Neuron (in vitro differentiated cells): Measurements from ENCODE around the gene ECEL1.

ENCODE experiments used
- H2AFZ ChIP-seq: one replicate; pipeline ENCODE4 v1.6.1; 2013; ENCODE audit warnings: low read depth, mild to moderate bottlenecking, inconsistent platforms, low read length, moderate library complexity
- H3K27me3 ChIP-seq: one replicate; pipeline ENCODE4 v1.6.1; 2013; ENCODE audit warnings: low read length; ENCODE audit not compliant: insufficient read depth
- H3K36me3 ChIP-seq: one replicate; pipeline ENCODE4 v1.6.1; 2013; ENCODE audit warnings: low read length; ENCODE audit not compliant: insufficient read depth
- H3K4me1 ChIP-seq: one replicate; pipeline ENCODE4 v1.6.1; 2013; ENCODE audit warnings: low read length; ENCODE audit not compliant: insufficient read depth
- H3K4me3 ChIP-seq: 2 replicates; pipeline ENCODE4 v1.5.1; 2013; ENCODE audit warnings: mild to moderate bottlenecking, low read length, moderate library complexity
- H3K9me3 ChIP-seq: one replicate; pipeline ENCODE4 v1.6.1; 2013; ENCODE audit warnings: low read length

ECEL1 gene

GRCh38 chr2:232501794-232502390, 14.3 kb upstream of the ECEL1 start:
- Histone ChIP-seq H3K27me3 (peaks cover 72% of the 10 kb centered on the region), H3K36me3 (no peaks in the 10 kb centered on the region), H3K4me1 (peaks cover 37% of the 10 kb centered on the region)

DNA sequence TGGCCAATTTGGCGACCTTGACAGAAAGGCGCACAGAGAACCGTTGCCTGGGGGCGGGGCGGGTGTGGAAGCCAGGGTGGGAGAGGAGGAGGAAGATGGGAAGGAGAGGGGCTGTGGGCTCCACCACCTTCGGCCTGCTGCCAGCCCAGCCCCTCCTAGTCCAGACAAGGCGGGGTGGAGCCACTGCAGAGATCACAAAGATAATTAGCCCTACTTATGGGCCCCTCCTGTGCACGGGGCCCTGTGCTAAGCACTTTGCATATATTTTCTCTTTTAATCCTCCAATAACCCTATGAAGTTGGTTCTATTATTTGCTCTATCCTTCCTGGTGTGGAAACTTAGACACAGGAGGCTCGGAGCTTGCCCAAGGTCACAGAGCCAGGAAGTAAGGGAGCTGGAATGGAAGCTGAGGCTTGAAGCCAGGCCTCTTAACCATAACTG, 13.7 kb upstream of the ECEL1 start:
- Histone ChIP-seq H3K36me3 (no peaks in the 10 kb centered on the region), H2AFZ (no peak overlapping the region), H3K9me3 (no peaks in the 10 kb centered on the region), H3K27me3 (peaks cover 67% of the 10 kb centered on the region), H3K4me3 (no peak overlapping the region), H3K4me1 (peaks cover 32% of the 10 kb centered on the region)

More at GRCh38 chr2:232501794-232502390, 14.3 kb upstream of the ECEL1 start:
- Histone ChIP-seq H3K9me3 (no peaks in the 10 kb centered on the region), H3K4me3 (no peak overlapping the region), H2AFZ (no peak overlapping the region)

- H3K4me1 ChIP-seq, result peaks cover 17% of the 10 kb centered on the region
- no peak overlapping the region for H2AFZ ChIP-seq
Observed at GRCh38 chr2:232498452-232498851, 10.8 kb upstream of the ECEL1 start.

DNA sequence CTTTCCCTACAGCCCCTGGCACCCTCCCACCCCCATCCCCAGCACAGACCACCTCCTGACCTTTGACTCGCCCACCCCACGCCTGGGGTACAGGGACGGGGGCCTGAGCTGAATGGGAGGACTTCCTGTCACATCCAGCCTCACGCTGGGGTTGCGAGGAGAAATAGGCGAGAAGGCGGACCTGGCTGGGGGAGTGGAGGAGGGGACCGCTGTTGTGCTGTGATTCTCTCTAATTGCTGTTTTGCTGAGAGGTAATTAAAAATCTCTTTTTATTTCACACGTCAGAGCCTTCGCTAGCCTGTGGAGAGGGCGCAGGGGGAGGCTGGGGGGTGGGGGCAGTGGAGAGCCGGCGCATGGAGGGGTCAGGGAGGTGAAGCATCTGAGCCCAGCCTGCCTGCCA, 9.7 kb upstream of the ECEL1 start:
- H3K4me1 ChIP-seq, result peaks cover 8% of the 10 kb centered on the region
- H3K9me3 ChIP-seq, result no peaks in the 10 kb centered on the region

More at GRCh38 chr2:232498452-232498851, 10.8 kb upstream of the ECEL1 start:
- Histone ChIP-seq H3K4me3 (no peak overlapping the region), H3K27me3 (peaks cover 61% of the 10 kb centered on the region), H3K36me3 (no peaks in the 10 kb centered on the region), H3K9me3 (no peaks in the 10 kb centered on the region)

GRCh38 chr2:232496501-232497270, 9.1 kb upstream of the ECEL1 start:
- H2AFZ ChIP-seq, result no peak overlapping the region
- peaks cover 2% of the 10 kb centered on the region for H3K4me1 ChIP-seq
- H3K27me3 ChIP-seq, result peaks cover 65% of the 10 kb centered on the region
- H3K4me3 ChIP-seq, result no peak overlapping the region
- no peaks in the 10 kb centered on the region for H3K9me3 ChIP-seq
- H3K36me3 ChIP-seq, result no peaks in the 10 kb centered on the region

More for the DNA sequence above, 9.7 kb upstream of the ECEL1 start:
- Histone ChIP-seq H3K27me3 (peaks cover 66% of the 10 kb centered on the region), H3K4me3 (no peak overlapping the region), H3K36me3 (no peaks in the 10 kb centered on the region), H2AFZ (no peak overlapping the region)

DNA sequence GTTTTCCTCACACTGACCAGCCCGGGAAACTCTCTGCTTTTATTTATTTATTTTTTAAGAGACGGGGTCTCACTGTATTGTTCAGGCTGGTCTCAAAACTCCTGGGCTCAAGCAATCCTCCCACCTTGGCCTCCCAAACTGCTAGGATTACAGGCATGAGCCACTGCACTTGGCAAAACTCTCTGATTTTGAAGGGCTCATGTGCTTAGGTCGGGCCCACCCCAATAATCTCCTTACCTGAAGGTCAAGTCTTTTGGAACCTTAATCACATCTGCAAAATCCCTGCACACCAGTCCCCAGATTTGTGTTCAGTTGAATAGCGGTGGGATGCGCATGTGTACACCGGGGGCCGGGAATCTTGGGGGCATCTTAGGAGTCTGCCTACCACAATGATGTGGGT, 7.7 kb upstream of the ECEL1 start:
- peaks cover 67% of the 10 kb centered on the region for H3K27me3 ChIP-seq
- no peaks in the 10 kb centered on the region for H3K9me3 ChIP-seq
- no peak overlapping the region for H3K4me3 ChIP-seq
- peaks cover 2% of the 10 kb centered on the region for H3K4me1 ChIP-seq
- H3K36me3 ChIP-seq, result no peaks in the 10 kb centered on the region
- H2AFZ ChIP-seq, result no peak overlapping the region

- Histone ChIP-seq H3K4me1 (peaks cover 4% of the 10 kb centered on the region), H3K36me3 (no peaks in the 10 kb centered on the region), H3K27me3 (peaks cover 69% of the 10 kb centered on the region), H3K9me3 (no peaks in the 10 kb centered on the region), H2AFZ (no peak overlapping the region), H3K4me3 (no peak overlapping the region)
Observed at GRCh38 chr2:232494542-232494941, 6.9 kb upstream of the ECEL1 start.

DNA sequence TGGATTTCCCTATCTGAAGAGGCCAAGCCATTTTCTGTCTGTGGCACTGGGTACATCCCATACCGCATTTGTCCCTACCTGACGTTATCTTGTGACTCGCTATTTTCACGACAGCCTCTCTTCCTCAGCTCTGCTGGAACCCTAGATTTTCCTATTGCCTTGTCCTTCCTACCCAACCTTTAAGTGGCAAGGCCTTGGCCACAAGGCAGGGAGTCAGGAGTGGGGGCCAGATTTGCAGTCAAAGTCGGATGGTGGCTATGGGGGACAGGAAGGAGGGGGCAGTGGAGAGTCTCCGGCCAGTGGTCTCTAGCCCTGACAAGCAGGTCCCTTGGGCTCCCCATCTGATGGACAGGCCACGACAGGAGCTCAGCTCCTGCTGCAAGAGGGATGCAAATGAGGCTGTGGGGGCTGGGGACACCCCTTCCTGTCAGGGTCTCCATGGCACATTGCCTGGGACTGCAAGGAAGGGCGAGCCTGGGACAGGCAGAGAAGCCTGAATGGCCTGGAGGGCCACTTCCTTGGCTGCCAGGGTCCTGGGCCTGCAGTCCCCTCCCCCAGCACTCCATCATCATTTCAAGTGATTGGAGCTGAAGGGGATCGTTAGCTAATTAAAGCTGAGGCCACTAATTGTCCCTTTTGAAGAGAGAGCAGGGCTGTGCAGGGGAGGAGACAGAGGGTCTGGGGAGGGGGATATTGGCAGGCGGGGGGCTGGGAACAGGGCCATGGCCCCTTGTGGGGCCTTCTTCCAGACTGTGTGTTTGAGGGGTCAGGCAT, 6.3 kb upstream of the ECEL1 start:
- Histone ChIP-seq H2AFZ (no peak overlapping the region), H3K9me3 (no peaks in the 10 kb centered on the region), H3K4me3 (no peak overlapping the region), H3K36me3 (no peaks in the 10 kb centered on the region), H3K4me1 (peaks cover 4% of the 10 kb centered on the region), H3K27me3 (peaks cover 69% of the 10 kb centered on the region)

DNA sequence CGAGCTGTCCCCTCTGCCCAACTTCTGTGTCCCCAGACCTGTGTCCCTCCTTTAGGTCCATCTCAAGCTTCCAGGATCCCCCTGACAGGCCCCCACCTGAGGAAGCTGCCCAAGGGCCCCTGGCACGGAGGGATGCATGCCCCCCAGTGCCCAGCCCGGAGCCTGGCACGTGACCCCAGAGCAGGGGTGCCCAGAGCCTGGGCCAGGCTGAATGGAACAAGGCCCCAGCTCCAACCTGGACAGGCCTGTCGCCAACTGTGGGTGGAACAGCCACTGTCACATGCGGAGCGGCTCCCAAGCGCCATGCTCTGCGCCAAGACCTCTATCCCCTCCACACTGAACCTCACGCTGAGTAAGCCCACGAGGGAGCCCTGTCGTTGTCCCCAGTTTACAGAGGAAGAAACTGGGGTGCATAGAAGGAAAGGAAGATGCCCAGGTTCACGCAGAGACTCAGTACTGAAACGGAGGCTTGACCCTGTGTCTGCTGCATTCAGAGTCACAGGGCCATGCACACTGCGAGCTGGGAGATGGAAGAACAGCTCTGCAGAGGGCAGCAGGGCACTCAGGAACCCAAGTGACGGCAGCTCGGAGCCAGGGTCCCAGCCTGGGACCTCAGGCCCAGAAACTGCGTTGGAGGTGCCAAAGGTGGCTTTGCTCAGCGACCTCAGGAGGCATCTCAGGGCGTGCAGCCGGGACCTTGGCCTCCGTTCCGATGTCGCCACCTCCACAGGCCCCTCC, 5.5 kb upstream of the ECEL1 start:
- Histone ChIP-seq H3K9me3 (no peaks in the 10 kb centered on the region), H3K4me3 (no peak overlapping the region), H2AFZ (no peak overlapping the region), H3K36me3 (no peaks in the 10 kb centered on the region), H3K4me1 (peaks cover 4% of the 10 kb centered on the region), H3K27me3 (peaks cover 69% of the 10 kb centered on the region)

- Histone ChIP-seq H3K36me3 (no peaks in the 10 kb centered on the region), H3K4me3 (no peak overlapping the region), H2AFZ (no peak overlapping the region), H3K4me1 (peaks cover 2% of the 10 kb centered on the region), H3K9me3 (no peaks in the 10 kb centered on the region), H3K27me3 (peaks cover 72% of the 10 kb centered on the region)
Observed at GRCh38 chr2:232492236-232492848, 4.7 kb upstream of the ECEL1 start.

GRCh38 chr2:232491139-232491780, 3.6 kb upstream of the ECEL1 start:
- Histone ChIP-seq H3K27me3 (peaks cover 80% of the 10 kb centered on the region), H3K4me1 (peaks cover 2% of the 10 kb centered on the region), H2AFZ (no peak overlapping the region), H3K4me3 (no peak overlapping the region), H3K36me3 (no peaks in the 10 kb centered on the region), H3K9me3 (no peaks in the 10 kb centered on the region)
